Measurements from ENCODE around the gene DDT.
A peak's percentile ranks its signal among the peaks of the same experiment; 100 is the strongest.
"Not testable (repeated sequence)": the region's sequence is repeated elsewhere in the genome, so short reads cannot be mapped to it uniquely, and the experiment has no call there.

The DDT gene

GRCh38 chr22:23984430-23984829, 10.2 kb upstream of the DDT start:
- TF ChIP-seq CTCF (IDR thresholded peaks at IDR 0.05; ENCODE audit: control insufficient read depth, insufficient read depth, low read depth, low read length, missing control alignments), result no peak

GRCh38 chr22:23980567-23980966, 6.3 kb upstream of the DDT start:
- not testable (repeated sequence) for H3K4me3 ChIP-seq (ENCODE audit: control insufficient read depth, low read depth, low read length); DNase-seq (ENCODE audit: low read depth)

More at GRCh38 chr22:23984430-23984829, 10.2 kb upstream of the DDT start:
- no peak for DNase-seq (ENCODE audit: low read depth)
- H3K4me3 ChIP-seq (ENCODE audit: control insufficient read depth, low read depth, low read length), result no peak overlapping the region

- not testable (repeated sequence) for DNase-seq (ENCODE audit: low read depth); H3K4me3 ChIP-seq (ENCODE audit: control insufficient read depth, low read depth, low read length)
Observed at GRCh38 chr22:23979557-23980240, 5.5 kb upstream of the DDT start, which contains the start of gene GSTT2. GSTT2 (plus strand) TSS chr22:23980134.

- H3K4me3 ChIP-seq (ENCODE audit: control insufficient read depth, low read depth, low read length), result not testable (repeated sequence)
Observed at GRCh38 chr22:23977304-23977703, 3.1 kb upstream of the DDT start.

GRCh38 chr22:23974836-23975352, 653 bp upstream of the DDT start:
- DNase-seq (ENCODE audit: low read depth); H3K4me3 ChIP-seq (ENCODE audit: control insufficient read depth, low read depth, low read length): not testable (repeated sequence)

More at GRCh38 chr22:23977304-23977703, 3.1 kb upstream of the DDT start:
- DNase-seq (ENCODE audit: low read depth), result not testable (repeated sequence)

- H3K4me3 ChIP-seq (ENCODE audit: control insufficient read depth, low read depth, low read length); DNase-seq (ENCODE audit: low read depth): not testable (repeated sequence)
Observed at GRCh38 chr22:23971927-23972326, 2.3 kb downstream of the DDT start.

- no peak for TF ChIP-seq CTCF (IDR thresholded peaks at IDR 0.05; ENCODE audit: control insufficient read depth, insufficient read depth, low read depth, low read length, missing control alignments)
- no peak for DNase-seq (ENCODE audit: low read depth)
- no peak overlapping the region for H3K4me3 ChIP-seq (ENCODE audit: control insufficient read depth, low read depth, low read length)
Observed at GRCh38 chr22:23970816-23971486, 3.3 kb downstream of the DDT start.

GRCh38 chr22:23970201-23970641, 4.0 kb downstream of the DDT start:
- H3K4me3 ChIP-seq (ENCODE audit: control insufficient read depth, low read depth, low read length), result no peak overlapping the region
- no peak for TF ChIP-seq CTCF (IDR thresholded peaks at IDR 0.05; ENCODE audit: control insufficient read depth, insufficient read depth, low read depth, low read length, missing control alignments)
- DNase-seq (ENCODE audit: low read depth), result no peak

- DNase-seq (ENCODE audit: low read depth), result no peak
- H3K4me3 ChIP-seq (ENCODE audit: control insufficient read depth, low read depth, low read length), result no peak overlapping the region
- TF ChIP-seq CTCF (IDR thresholded peaks at IDR 0.05; ENCODE audit: control insufficient read depth, insufficient read depth, low read depth, low read length, missing control alignments), result no peak
Observed at GRCh38 chr22:23969071-23969470, 5.2 kb downstream of the DDT start.

GRCh38 chr22:23966568-23966967, 7.7 kb downstream of the DDT start, which contains the start of gene DDTL:
DDTL (plus strand) TSS chr22:23966888; CDS start chr22:23966915, 27 bp downstream.
- DNase-seq (ENCODE audit: low read depth); H3K4me3 ChIP-seq (ENCODE audit: control insufficient read depth, low read depth, low read length): not testable (repeated sequence)

- not testable (repeated sequence) for DNase-seq (ENCODE audit: low read depth); H3K4me3 ChIP-seq (ENCODE audit: control insufficient read depth, low read depth, low read length)
Observed at GRCh38 chr22:23966094-23966493, 8.1 kb downstream of the DDT start.

- peak within 1 kb of the TSS; percentile 24 for H3K4me3 ChIP-seq (ENCODE audit: control insufficient read depth, low read depth, low read length)
- not testable (repeated sequence) for DNase-seq (ENCODE audit: low read depth)
Observed at GRCh38 chr22:23961084-23961771, 13.0 kb downstream of the DDT start, which contains the start of gene GSTT2B. GSTT2B (minus strand) TSS chr22:23961195; CDS start chr22:23961131, 64 bp downstream.
